GM18861 (cell line): ENCODE data around the gene NAIP.
"Not testable (repeated sequence)": the region's sequence is repeated elsewhere in the genome, so short reads cannot be mapped to it uniquely, and the experiment has no call there.

Experiments
- ATAC-seq: cut with Tn5 transposase; IDR thresholded peaks from one replicate; pipeline ENCODE4 v1.9.1; 2021; ENCODE audit not compliant: unreplicated experiment

Gene NAIP

GRCh38 chr5:71025289-71025953 is at the start of gene NAIP:
NAIP (minus strand) TSS chr5:71025339; CDS start chr5:71012915, 12,424 bp downstream.
- ATAC-seq: not testable (repeated sequence)

- ATAC-seq: peak; percentile 96
These were observed 42.3 kb upstream of the NAIP start, which contains the start of gene GTF2H2 for GRCh38 chr5:71067262-71067928. GTF2H2 (minus strand) TSS chr5:71067676; CDS start chr5:71062763, 4,913 bp downstream.

GRCh38 chr5:71061322-71061721 is 36.2 kb upstream of the NAIP start:
- not testable (repeated sequence) for ATAC-seq

- ATAC-seq: not testable (repeated sequence)
These were observed 34.3 kb upstream of the NAIP start for GRCh38 chr5:71059426-71059825.

- ATAC-seq: not testable (repeated sequence)
These were observed 19.7 kb upstream of the NAIP start for GRCh38 chr5:71044808-71045207.

- ATAC-seq: not testable (repeated sequence)
These were observed 19.0 kb upstream of the NAIP start for GRCh38 chr5:71044128-71044527.

GRCh38 chr5:71031046-71031776 is 6.1 kb upstream of the NAIP start:
- ATAC-seq: not testable (repeated sequence)

- not testable (repeated sequence) for ATAC-seq
These were observed 4.5 kb downstream of the NAIP start for GRCh38 chr5:71020643-71021042.

- ATAC-seq: not testable (repeated sequence)
These were observed 6.6 kb downstream of the NAIP start for GRCh38 chr5:71018376-71019005.

- no peak for ATAC-seq
These were observed 11.0 kb downstream of the NAIP start for GRCh38 chr5:71014176-71014575.

- no peak for ATAC-seq
These were observed 11.6 kb downstream of the NAIP start for GRCh38 chr5:71013575-71013974.

- no peak for ATAC-seq
These were observed 13.8 kb downstream of the NAIP start for GRCh38 chr5:71011194-71011792.

- ATAC-seq: not testable (repeated sequence)
These were observed 18.2 kb downstream of the NAIP start for GRCh38 chr5:71006983-71007382.

GRCh38 chr5:70984882-70985281 is 40.3 kb downstream of the NAIP start:
- ATAC-seq: not testable (repeated sequence)

- ATAC-seq: not testable (repeated sequence)
These were observed 57.9 kb downstream of the NAIP start for GRCh38 chr5:70967220-70967619.

- not testable (repeated sequence) for ATAC-seq
These were observed 60.6 kb downstream of the NAIP start for GRCh38 chr5:70964531-70964930.

GRCh38 chr5:70953068-70953467 is 72.1 kb downstream of the NAIP start:
- ATAC-seq: not testable (repeated sequence)

- not testable (repeated sequence) for ATAC-seq
These were observed 92.6 kb downstream of the NAIP start for GRCh38 chr5:70932560-70932959.

- not testable (repeated sequence) for ATAC-seq
These were observed 93.3 kb downstream of the NAIP start for GRCh38 chr5:70931709-70932368.

GRCh38 chr5:70925211-70925562 is 100.0 kb downstream of the NAIP start:
- ATAC-seq: not testable (repeated sequence)
